ENCODE results near the gene ADAMTSL4. TPM values are rescaled to one million over a fixed set of nuclear protein-coding genes. Genes with fewer than 3 reads are reported as not detected.

The ADAMTSL4 gene
- total and polyA plus RNA-seq, 2 of the 8 experiments (the other 6 are each of a cell fraction or from before 2014, with no cell fraction given) = 4.2 to 5.4 TPM

DNA sequence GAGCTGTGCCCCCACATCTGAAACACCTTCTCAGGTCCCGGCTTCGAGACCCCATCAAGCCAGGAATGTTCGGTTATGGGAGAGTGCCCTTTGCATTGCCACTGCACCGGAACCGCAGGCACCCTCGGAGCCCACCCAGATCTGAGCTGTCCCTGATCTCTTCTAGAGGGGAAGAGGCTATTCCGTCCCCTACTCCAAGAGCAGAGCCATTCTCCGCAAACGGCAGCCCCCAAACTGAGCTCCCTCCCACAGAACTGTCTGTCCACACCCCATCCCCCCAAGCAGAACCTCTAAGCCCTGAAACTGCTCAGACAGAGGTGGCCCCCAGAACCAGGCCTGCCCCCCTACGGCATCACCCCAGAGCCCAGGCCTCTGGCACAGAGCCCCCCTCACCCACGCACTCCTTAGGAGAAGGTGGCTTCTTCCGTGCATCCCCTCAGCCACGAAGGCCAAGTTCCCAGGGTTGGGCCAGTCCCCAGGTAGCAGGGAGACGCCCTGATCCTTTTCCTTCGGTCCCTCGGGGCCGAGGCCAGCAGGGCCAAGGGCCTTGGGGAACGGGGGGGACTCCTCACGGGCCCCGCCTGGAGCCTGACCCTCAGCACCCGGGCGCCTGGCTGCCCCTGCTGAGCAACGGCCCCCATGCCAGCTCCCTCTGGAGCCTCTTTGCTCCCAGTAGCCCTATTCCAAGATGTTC, 4.3 kb downstream of the ADAMTSL4 start:
- Histone ChIP-seq H2BK120ac (replicated peaks; ENCODE audit: low read depth, low read length) (no peak overlapping the region), H3K9ac (replicated peaks in 1 of 4; ENCODE audit: extremely low read depth in 1 of 4, low read depth in 3 of 4, low read length in 3 of 4) (no peak overlapping the region), H3K79me2 (ENCODE audit: control insufficient read depth in 1 of 2, insufficient read depth in 2 of 2, low read length in 2 of 2) (no peaks in the 10 kb centered on the region), H3K79me1 (ENCODE audit: low read depth, low read length) (0 out of 2 replicates have a peak, but pooled peaks cover 3% of the 10 kb centered on the region), H3K4me2 (ENCODE audit: insufficient read depth in 1 of 2, low read depth in 2 of 2, low read length in 2 of 2) (no peak overlapping the region), H3K27me3 (replicated peaks in 1 of 4; ENCODE audit: control insufficient read depth in 3 of 4, extremely low read depth in 1 of 4, insufficient read depth in 3 of 4, low read length in 3 of 4) (peaks cover 0 to 11% (median 4%) of the 10 kb centered on the region in 4 experiments; a peak in 5 of 7 replicates), H2AFZ (ENCODE audit: low read length) (no peak overlapping the region), H3K23me2 (ENCODE audit: low read depth, low read length) (peaks cover 3% of the 10 kb centered on the region; the same call in 1 of the 2 replicates), H3K9me3 (ENCODE audit: insufficient read depth in 2 of 2, low read depth in 1 of 2, low read length in 1 of 2) (no peaks in the 10 kb centered on the region), H2BK5ac (ENCODE audit: low read depth, low read length) (no peak overlapping the region), H3K18ac (ENCODE audit: extremely low read depth, low read length) (no peak overlapping the region), H3K4me3 (ENCODE audit: extremely low read depth in 1 of 4, insufficient read depth in 2 of 4, low read depth in 3 of 4, low read length in 4 of 4) (no peak overlapping the region), H4K91ac (replicated peaks; ENCODE audit: insufficient read length, low read length) (no peak overlapping the region), H4K5ac (ENCODE audit: insufficient read length, low read depth, low read length) (no peak overlapping the region), H2BK20ac (ENCODE audit: low read length) (no peak overlapping the region), H2BK12ac (ENCODE audit: low read depth, low read length) (no peak overlapping the region), H4K8ac (ENCODE audit: extremely low read depth, insufficient read depth, low read length) (peak overlapping the region; percentile 53; the same call in 1 of the 2 replicates), H3K14ac (ENCODE audit: insufficient read length) (no peak overlapping the region), H3K23ac (ENCODE audit: insufficient read length) (no peak overlapping the region), H3K56ac (replicated peaks; ENCODE audit: insufficient read length, low read depth, low read length) (no peak overlapping the region), H3K4me1 (replicated peaks in 1 of 4; ENCODE audit: control insufficient read depth in 3 of 4, insufficient read depth in 4 of 4, low read length in 3 of 4) (peaks cover 2 to 21% (median 12%) of the 10 kb centered on the region in 4 experiments), H4K20me1 (replicated peaks in 1 of 2; ENCODE audit: control insufficient read depth in 1 of 2, insufficient read depth in 2 of 2, low read length in 2 of 2) (peaks cover 1 to 4% of the 10 kb centered on the region in 2 experiments), H3K36me3 (ENCODE audit: control insufficient read depth in 2 of 4, insufficient read depth in 4 of 4, low read length in 3 of 4) (peaks cover 0 to 4% (median 2%) of the 10 kb centered on the region in 4 experiments; a peak in 2 of 8 replicates), H2AK5ac (ENCODE audit: low read depth, low read length) (peak overlapping the region; percentile 49; the same call in 1 of the 2 replicates), H3K4ac (replicated peaks; ENCODE audit: insufficient read length, low read depth, low read length) (no peak overlapping the region), H2BK15ac (ENCODE audit: low read length) (no peak overlapping the region), H3K27ac (ENCODE audit: low read depth, low read length) (no peak overlapping the region)
- no peak for FAIRE-seq
- CTCF ChIA-PET (ENCODE audit: partially characterized antibody) = interaction anchor here (0.6 to 1.4 kb wide), 6 partner anchors 11 to 103 kb away, joined by 3 to 11 read pairs (median 4); no protein-coding TSS in a partner anchor
- no peak for DNase-seq (ENCODE audit: low read depth in 1 of 2, low spot score in 2 of 2)
- POLR2A ChIA-PET (ENCODE audit: partially characterized antibody) = interaction anchor here (0.6 to 43.7 kb wide), 7 partner anchors 8 to 368 kb away, joined by 3 to 1380 read pairs (median 5); partner anchors contain the start of genes ENSA and MCL1
- 92% methylated on average over 22 of the region's 23 CpGs; no CpG with 5 or more reads in 1 of the 2 experiments for WGBS, 2 experiments (ENCODE audit: extremely low coverage in 1 of 2, insufficient coverage in 1 of 2, insufficient read length in 1 of 2, insufficient replicate concordance in 2 of 2, low coverage in 1 of 2, low lambda C conversion rate in 2 of 2, missing lambda C conversion rate in 1 of 2)
- TF ChIP-seq TAF1 (IDR thresholded peaks at IDR 0.05; ENCODE audit: low read depth, low read length) (no peak), SRF (IDR thresholded peaks at IDR 0.05; ENCODE audit: low read depth, low read length) (no peak), ASH2L (IDR thresholded peaks at IDR 0.05; ENCODE audit: low read length) (no peak), SP2 (IDR thresholded peaks at IDR 0.05; ENCODE audit: low read length) (no peak)
- TF ChIP-seq, protein P1, sequence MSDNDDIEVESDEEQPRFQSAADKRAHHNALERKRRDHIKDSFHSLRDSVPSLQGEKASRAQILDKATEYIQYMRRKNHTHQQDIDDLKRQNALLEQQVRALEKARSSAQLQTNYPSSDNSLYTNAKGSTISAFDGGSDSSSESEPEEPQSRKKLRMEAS (IDR thresholded peaks at IDR 0.05) = no peak
